Esophagus muscularis mucosa (tissue), 4 donors: ENCODE data around the gene GSTM3. TPM values are rescaled to one million over a fixed set of nuclear protein-coding genes. Genes with fewer than 3 reads are reported as not detected.

Experiments used
- DNase-seq: peaks from one replicate; pipeline ENCODE4 v3.0.0-alpha.2; 2017; ENCODE audit errors: extremely low spot score
- H3K27ac ChIP-seq, 4 donors: fragments of 200-600 bp; sonication (generic); replicated peaks in 1 of 4; 1 replicate in 3 of 4; 2 replicates in 1 of 4; pipeline ENCODE4 v1.5.1; 2016 to 2019; ENCODE audit warnings: mild to moderate bottlenecking in 1 of 4
- H3K27me3 ChIP-seq, 4 donors: fragments of 200-600 bp; sonication (generic); one replicate each; pipeline versions ENCODE4 v1.5.1 to v1.6.0; 2016 to 2019
- H3K36me3 ChIP-seq, 4 donors: fragments of 200-600 bp; sonication (generic); one replicate each; pipeline ENCODE4 v1.5.1; 2016 to 2019
- H3K4me1 ChIP-seq, 4 donors: fragments of 200-600 bp; sonication (generic); one replicate each; pipeline ENCODE4 v1.5.1; 2016 to 2019
- H3K4me3 ChIP-seq, 4 donors: fragments of 200-600 bp; sonication (generic); 1 replicate in 2 of 4; 2 replicates in 2 of 4; pipeline ENCODE4 v1.5.1; 2016 to 2019; ENCODE audit warnings: mild to moderate bottlenecking in 4 of 4, moderate library complexity in 1 of 4
- H3K9me3 ChIP-seq, 4 donors: fragments of 200-600 bp; sonication (generic); 1 replicate in 3 of 4; 2 replicates in 1 of 4; pipeline ENCODE4 v1.5.1; 2016 to 2019
- EP300 ChIP-seq: sonication (generic); formaldehyde crosslinking; IDR thresholded peaks from one replicate; pipeline ENCODE4 v1.6.1; 2017; ENCODE audit warnings: antibody characterized with exemption
- POLR2A ChIP-seq: fragments of 450-650 bp; IDR thresholded peaks from one replicate; pipeline ENCODE4 v1.6.1; 2017; ENCODE audit warnings: antibody characterized with exemption, moderate library complexity, mild to moderate bottlenecking, low read depth
- POLR2AphosphoS5 ChIP-seq, 2 donors: sonication (generic); formaldehyde crosslinking; IDR thresholded peaks; one replicate each; pipeline ENCODE4 v1.6.1; 2017; ENCODE audit warnings: antibody characterized with exemption in 2 of 2
- WGBS: methylation state at CpG from one replicate; pipeline ENCODE4 v1.1.5; 2018; 5-methylcytosine and 5-hydroxymethylcytosine counted together
- intact Hi-C: fragments of 100-400 bp; cut with DNase I; formaldehyde crosslinking; loops from one replicate; pipeline ENCODE4 v1.15.1; 2023
- total RNA-seq, 4 donors: library from RNA; depleted of rRNA; stranded (reverse); fragments of >200 nt; gene quantifications; one replicate each; pipeline versions ENCODE4 v1.1.0 to v1.2.1, GENCODE V29; 2016
- TF ChIP-seq, protein P1 (sequence below), 3 experiments: fragments of 200-600 bp in 2 of 3; fragments of 450-650 bp in 1 of 3; sonication (generic) in 2 of 3; IDR thresholded peaks; one replicate each; pipeline ENCODE4 v1.5.1; 2017 to 2019; ENCODE audit warnings: antibody characterized with exemption in 3 of 3, mild to moderate bottlenecking in 2 of 3, moderate library complexity in 1 of 3

The GSTM3 gene
- total RNA-seq, 4 donors from 2014 or later, result 64.6 to 111 (median 76.9) TPM

DNA sequence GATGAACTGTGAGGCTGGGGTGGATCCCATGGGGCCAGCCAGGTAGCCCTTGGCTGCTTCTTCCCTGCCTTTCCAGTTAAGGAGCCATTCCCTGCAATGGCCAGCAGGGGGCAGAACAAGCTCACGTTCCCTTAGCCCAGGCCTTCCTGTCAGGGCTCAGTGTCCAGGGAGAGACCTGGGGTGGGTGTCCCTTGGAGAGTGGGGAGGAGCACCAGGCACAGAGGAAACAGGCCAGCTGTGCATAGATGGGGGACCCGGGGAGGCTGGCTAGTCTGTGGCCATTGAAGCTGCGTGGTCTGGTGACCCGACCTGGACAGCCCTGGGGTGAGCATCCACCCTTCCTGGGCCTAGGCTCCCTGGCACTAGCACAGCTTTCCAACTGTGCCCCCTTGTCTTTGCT, 36.1 kb upstream of the GSTM3 start:
- Histone ChIP-seq H3K27ac (peak overlapping the region in 1 of 4 donors; percentile 7), H3K4me1 (peaks cover 7 to 21% (median 16%) of the 10 kb centered on the region in 4 donors), H3K36me3 (no peaks in the 10 kb centered on the region), H3K4me3 (no peak overlapping the region), H3K27me3 (no peaks in the 10 kb centered on the region), H3K9me3 (peaks cover 0 to 6% (median 0%) of the 10 kb centered on the region in 4 donors)
- WGBS, result 80% methylated on average over 1 of the region's 4 CpGs
- TF ChIP-seq POLR2AphosphoS5 (IDR thresholded peaks at IDR 0.05) (peak; percentile 63 to 77), POLR2A (no peak), EP300 (no peak)
- TF ChIP-seq, protein P1, sequence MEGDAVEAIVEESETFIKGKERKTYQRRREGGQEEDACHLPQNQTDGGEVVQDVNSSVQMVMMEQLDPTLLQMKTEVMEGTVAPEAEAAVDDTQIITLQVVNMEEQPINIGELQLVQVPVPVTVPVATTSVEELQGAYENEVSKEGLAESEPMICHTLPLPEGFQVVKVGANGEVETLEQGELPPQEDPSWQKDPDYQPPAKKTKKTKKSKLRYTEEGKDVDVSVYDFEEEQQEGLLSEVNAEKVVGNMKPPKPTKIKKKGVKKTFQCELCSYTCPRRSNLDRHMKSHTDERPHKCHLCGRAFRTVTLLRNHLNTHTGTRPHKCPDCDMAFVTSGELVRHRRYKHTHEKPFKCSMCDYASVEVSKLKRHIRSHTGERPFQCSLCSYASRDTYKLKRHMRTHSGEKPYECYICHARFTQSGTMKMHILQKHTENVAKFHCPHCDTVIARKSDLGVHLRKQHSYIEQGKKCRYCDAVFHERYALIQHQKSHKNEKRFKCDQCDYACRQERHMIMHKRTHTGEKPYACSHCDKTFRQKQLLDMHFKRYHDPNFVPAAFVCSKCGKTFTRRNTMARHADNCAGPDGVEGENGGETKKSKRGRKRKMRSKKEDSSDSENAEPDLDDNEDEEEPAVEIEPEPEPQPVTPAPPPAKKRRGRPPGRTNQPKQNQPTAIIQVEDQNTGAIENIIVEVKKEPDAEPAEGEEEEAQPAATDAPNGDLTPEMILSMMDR (IDR thresholded peaks at IDR 0.05), result peak in 2 of 3 experiments; percentile 96 to 99
- intact Hi-C loops, result loop anchor here (1.0 to 5.0 kb wide), 2 partner anchors 135 to 207 kb away; partner anchors contain the start of genes AHCYL1 and CSF1
- no peak for DNase-seq

DNA sequence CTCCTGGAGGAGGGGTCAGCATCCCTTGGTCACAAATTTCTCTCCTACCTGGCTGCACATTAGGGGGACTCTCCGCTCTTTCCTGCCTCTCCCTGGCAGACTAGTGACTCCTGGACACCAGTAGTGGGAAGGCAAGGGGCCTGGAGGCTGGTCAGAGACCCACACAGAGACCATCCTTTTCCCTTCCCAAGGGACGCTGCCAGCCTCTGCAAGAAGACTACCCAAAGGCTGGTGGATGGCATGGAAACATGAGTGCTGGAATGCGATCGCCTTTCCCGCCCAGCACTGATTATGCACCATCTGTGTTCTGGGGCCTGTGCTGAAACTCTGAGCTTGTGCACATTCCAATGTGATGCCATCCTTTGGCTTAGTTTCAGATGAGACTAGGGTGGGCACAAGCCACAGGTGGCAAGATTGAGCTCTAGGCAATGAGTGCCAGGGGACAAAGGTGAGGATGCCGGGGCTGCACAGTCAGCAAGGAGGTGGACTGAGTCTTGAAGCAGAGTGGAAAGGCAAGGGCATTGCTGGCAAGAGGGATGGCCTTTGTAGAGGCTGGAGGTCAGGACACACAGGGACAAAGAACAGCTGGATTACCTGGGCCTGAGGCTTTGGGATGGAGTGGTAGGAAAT, 35.5 kb upstream of the GSTM3 start:
- Histone ChIP-seq H3K27ac (peak overlapping the region in 1 of 4 donors; percentile 7), H3K4me1 (peaks cover 7 to 21% (median 16%) of the 10 kb centered on the region in 4 donors), H3K9me3 (peaks cover 0 to 6% (median 0%) of the 10 kb centered on the region in 4 donors), H3K27me3 (no peaks in the 10 kb centered on the region), H3K36me3 (no peaks in the 10 kb centered on the region), H3K4me3 (no peak overlapping the region)
- TF ChIP-seq POLR2A (no peak), EP300 (no peak), POLR2AphosphoS5 (IDR thresholded peaks at IDR 0.05) (no peak)
- TF ChIP-seq, protein P1 (IDR thresholded peaks at IDR 0.05), result no peak
- no peak for DNase-seq
- intact Hi-C loops, result loop anchor here (5.0 kb wide), 1 partner anchor 136 kb away; the partner anchor contains the start of gene CSF1
- WGBS, result 85% methylated on average over 6 of the region's 6 CpGs

DNA sequence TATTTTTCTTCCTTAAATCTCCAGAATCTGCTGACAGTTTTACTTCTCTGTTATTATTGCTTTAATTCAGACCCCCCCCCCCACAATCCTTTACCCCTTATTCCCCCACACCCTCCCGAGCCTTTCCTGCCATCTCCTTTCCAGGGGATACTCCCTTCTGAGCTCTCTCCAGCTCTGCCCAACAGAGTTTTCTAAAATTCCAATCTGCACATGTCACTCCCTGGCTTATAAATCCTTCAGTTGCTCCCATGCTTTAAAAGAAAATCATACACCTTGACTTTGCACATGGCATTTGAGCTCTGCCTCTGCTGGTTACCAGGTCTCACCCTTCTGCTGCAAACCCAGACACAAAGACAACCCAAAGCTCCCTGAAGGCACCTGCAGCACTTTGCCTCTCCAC, 34.6 kb upstream of the GSTM3 start:
- peaks cover 7 to 21% (median 16%) of the 10 kb centered on the region in 4 donors for H3K4me1 ChIP-seq
- intact Hi-C loops, result loop anchor here (5.0 kb wide), 1 partner anchor 137 kb away; the partner anchor contains the start of gene CSF1
- no peaks in the 10 kb centered on the region for H3K27me3 ChIP-seq
- no peak overlapping the region for H3K27ac ChIP-seq
- 43% methylated on average over 1 of the region's 1 CpG for WGBS
- no peak for TF ChIP-seq EP300
- DNase-seq, result no peak
- no peaks in the 10 kb centered on the region for H3K36me3 ChIP-seq
- H3K4me3 ChIP-seq, result no peak overlapping the region
- H3K9me3 ChIP-seq, result no peaks in the 10 kb centered on the region

DNA sequence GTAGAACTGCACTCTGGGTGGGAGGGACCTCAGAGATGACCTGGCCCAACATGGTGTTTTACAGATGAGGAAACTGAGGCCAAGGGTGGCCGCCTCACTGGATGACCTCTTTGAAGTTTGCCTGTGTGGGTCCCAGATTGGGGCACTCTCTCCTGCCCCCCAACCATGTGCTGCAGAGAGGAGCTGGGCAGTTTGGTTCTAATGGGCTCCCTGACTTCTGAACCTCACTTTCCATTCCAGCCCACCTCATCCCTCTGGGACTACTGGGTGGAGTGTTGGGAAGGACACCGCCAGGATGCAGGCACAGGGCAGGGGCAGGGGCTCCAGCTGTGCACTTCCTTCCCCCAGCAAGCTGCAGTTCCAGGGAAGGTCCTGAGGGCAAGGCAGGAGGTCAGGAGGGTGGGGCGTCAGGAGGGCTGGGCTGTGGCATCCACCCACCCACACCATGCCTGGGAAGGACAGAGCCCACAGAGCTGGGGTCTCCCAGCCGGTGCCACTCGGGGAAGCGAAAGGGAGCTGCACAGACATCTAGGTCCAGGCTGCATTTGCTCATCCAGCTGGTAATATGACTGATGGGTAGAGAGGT, 33.2 kb upstream of the GSTM3 start:
- intact Hi-C loops, result loop anchor here (2.0 to 5.0 kb wide), 2 partner anchors 132 to 227 kb away; no protein-coding TSS in a partner anchor
- no peak overlapping the region for H3K27ac ChIP-seq
- no peaks in the 10 kb centered on the region for H3K27me3 ChIP-seq
- H3K4me1 ChIP-seq, result peaks cover 7 to 21% (median 16%) of the 10 kb centered on the region in 4 donors
- H3K36me3 ChIP-seq, result no peaks in the 10 kb centered on the region
- WGBS, result 55% methylated on average over 5 of the region's 6 CpGs
- TF ChIP-seq EP300, result no peak
- no peak for TF ChIP-seq POLR2A
- no peak for TF ChIP-seq POLR2AphosphoS5 (IDR thresholded peaks at IDR 0.05)
- TF ChIP-seq, protein P1 (IDR thresholded peaks at IDR 0.05), result no peak
- H3K9me3 ChIP-seq, result no peaks in the 10 kb centered on the region
- no peak for DNase-seq
- H3K4me3 ChIP-seq, result no peak overlapping the region

DNA sequence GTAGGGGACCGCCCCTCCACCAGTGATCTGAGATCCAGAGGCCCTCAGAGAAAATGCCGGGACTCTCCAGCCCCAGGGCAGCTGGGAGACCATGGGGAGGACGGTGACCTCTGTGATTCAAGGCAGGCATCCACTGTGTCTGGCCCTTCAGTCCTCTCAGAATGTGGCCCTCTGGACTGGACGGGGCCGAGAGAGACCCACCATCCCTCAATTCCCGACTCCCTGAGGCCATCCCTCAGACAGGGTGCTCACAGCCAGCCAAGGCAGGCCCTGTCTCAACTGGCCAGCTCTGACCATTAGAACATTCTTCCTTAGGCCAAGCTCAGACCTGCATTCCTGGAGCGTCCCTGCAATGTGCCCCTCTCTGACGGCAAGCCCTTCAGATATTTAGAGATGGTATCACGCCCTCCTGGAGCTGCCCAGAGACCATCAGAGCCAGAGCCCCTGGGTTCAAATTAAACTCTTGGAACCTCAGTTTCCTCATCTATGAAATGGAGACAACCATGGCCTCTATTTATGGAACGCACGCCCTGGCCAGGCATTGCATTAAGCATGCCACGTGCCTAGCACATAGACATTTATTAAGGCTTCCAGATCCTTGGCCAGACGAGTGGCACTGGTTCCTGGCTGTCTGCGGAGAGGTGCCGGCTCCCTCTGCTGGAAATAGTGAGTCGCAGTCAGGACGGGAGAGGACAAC, 32.5 kb upstream of the GSTM3 start:
- WGBS, result 34% methylated on average over 10 of the region's 17 CpGs
- no peaks in the 10 kb centered on the region for H3K27me3 ChIP-seq
- intact Hi-C loops, result loop anchor here (2.0 to 5.0 kb wide), 2 partner anchors 131 to 227 kb away; no protein-coding TSS in a partner anchor

More for the DNA sequence above, 32.5 kb upstream of the GSTM3 start:
- no peak overlapping the region for H3K4me3 ChIP-seq
- peaks cover 7 to 21% (median 16%) of the 10 kb centered on the region in 4 donors for H3K4me1 ChIP-seq
- TF ChIP-seq POLR2AphosphoS5 (IDR thresholded peaks at IDR 0.05), result peak in 1 of 2 donors; percentile 62
- TF ChIP-seq, protein P1 (IDR thresholded peaks at IDR 0.05), result peak; percentile 86 to 92 (median 89)
- no peak for TF ChIP-seq POLR2A
- no peak overlapping the region for H3K27ac ChIP-seq
- no peaks in the 10 kb centered on the region for H3K36me3 ChIP-seq
- DNase-seq, result peak; percentile 94
- no peaks in the 10 kb centered on the region for H3K9me3 ChIP-seq
